Ascending aorta (tissue), 2 donors: ENCODE data around the gene MYLK2. TPM values are rescaled to one million over a fixed set of nuclear protein-coding genes. Genes with fewer than 3 reads are reported as not detected.

Experiments
- DNase-seq, 2 donors: peaks; one replicate each; pipeline ENCODE4 v3.0.0-alpha.2; 2019; ENCODE audit warnings: low spot score in 2 of 2
- H3K27ac ChIP-seq, 2 donors: fragments of 200-600 bp; sonication (generic); one replicate each; pipeline ENCODE4 v1.5.1; 2016 to 2017; ENCODE audit warnings: mild to moderate bottlenecking in 1 of 2
- H3K27me3 ChIP-seq: fragments of 200-600 bp; sonication (generic); one replicate; pipeline ENCODE4 v1.5.1; 2017
- H3K36me3 ChIP-seq, 2 donors: fragments of 200-600 bp; sonication (generic); one replicate each; pipeline ENCODE4 v1.5.1; 2016
- H3K4me1 ChIP-seq, 2 donors: fragments of 200-600 bp; sonication (generic); one replicate each; pipeline ENCODE4 v1.5.1; 2016 to 2017; ENCODE audit warnings: mild to moderate bottlenecking in 1 of 2
- H3K4me3 ChIP-seq, 2 donors: fragments of 200-600 bp; sonication (generic); one replicate each; pipeline ENCODE4 v1.5.1; 2016 to 2017; ENCODE audit warnings: mild to moderate bottlenecking in 1 of 2
- H3K9me3 ChIP-seq, 2 donors: fragments of 200-600 bp; sonication (generic); one replicate each; pipeline ENCODE4 v1.5.1; 2016
- intact Hi-C: fragments of 100-400 bp; cut with DNase I; formaldehyde crosslinking; loops from one replicate; pipeline ENCODE4 v1.15.1; 2023
- total RNA-seq: library from RNA; depleted of rRNA; stranded (reverse); fragments of >200 nt; gene quantifications from one replicate; pipeline ENCODE4 v1.1.0, GENCODE V29; 2016
- TF ChIP-seq, protein P1 (sequence below), 3 experiments: fragments of 200-600 bp in 2 of 3; fragments of 450-650 bp in 1 of 3; sonication (generic) in 2 of 3; IDR thresholded peaks; one replicate each; pipeline ENCODE4 v1.5.1; 2016 to 2019; ENCODE audit warnings: antibody characterized with exemption in 3 of 3, mild to moderate bottlenecking in 1 of 3, moderate library complexity in 1 of 3

Gene MYLK2
- not detected for total RNA-seq

DNA sequence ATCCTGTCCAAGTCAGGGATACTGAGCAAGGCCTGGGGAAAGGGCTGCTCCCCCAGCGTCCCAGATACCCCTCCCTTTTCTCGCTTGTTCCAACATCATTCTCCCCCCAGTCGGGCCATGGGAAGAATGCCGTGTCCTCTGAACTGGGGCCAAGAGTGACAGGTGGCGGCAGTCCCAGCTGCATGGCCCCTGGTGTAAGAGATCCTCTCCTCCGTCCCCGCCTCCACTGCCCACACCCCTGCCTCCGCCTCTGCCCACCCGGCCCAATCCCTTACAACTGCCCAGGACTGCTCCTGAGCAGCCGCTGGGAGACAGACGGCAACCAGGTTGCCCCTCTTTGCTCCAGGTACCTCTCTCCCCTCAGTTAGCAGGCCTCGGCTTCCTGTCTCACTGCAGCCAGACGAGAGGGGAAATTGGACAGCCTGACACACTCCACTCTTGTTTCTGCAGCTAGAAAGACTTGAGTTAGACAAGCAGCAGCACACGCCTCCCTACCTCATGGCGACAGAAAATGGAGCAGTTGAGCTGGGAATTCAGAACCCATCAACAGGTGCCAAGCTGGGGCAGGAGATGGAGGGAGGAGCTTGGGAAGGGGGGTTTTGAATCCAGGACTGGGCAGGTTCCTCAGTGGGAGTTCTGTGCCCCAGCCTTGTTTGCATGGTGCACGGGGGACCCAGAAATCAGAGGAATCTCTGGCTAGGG, at the start of gene MYLK2:
TSS of gene MYLK2 (plus strand) at position 274 of the 702 bp plus-strand sequence. CDS start at position 499, 225 bp downstream.
- intact Hi-C loops: loop anchor here (5.0 kb wide), 1 partner anchor 157 kb away; no protein-coding TSS in a partner anchor
- H3K4me1 ChIP-seq: peaks cover 14 to 45% of the 10 kb centered on the region in 2 donors
- TF ChIP-seq, protein P1, sequence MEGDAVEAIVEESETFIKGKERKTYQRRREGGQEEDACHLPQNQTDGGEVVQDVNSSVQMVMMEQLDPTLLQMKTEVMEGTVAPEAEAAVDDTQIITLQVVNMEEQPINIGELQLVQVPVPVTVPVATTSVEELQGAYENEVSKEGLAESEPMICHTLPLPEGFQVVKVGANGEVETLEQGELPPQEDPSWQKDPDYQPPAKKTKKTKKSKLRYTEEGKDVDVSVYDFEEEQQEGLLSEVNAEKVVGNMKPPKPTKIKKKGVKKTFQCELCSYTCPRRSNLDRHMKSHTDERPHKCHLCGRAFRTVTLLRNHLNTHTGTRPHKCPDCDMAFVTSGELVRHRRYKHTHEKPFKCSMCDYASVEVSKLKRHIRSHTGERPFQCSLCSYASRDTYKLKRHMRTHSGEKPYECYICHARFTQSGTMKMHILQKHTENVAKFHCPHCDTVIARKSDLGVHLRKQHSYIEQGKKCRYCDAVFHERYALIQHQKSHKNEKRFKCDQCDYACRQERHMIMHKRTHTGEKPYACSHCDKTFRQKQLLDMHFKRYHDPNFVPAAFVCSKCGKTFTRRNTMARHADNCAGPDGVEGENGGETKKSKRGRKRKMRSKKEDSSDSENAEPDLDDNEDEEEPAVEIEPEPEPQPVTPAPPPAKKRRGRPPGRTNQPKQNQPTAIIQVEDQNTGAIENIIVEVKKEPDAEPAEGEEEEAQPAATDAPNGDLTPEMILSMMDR (IDR thresholded peaks at IDR 0.05): no peak
- no peaks in the 10 kb centered on the region for H3K36me3 ChIP-seq
- no peaks in the 10 kb centered on the region for H3K27me3 ChIP-seq
- DNase-seq: peak in 1 of 2 donors; percentile 64
- no peak within 1 kb of the TSS for H3K4me3 ChIP-seq
- peak within 1 kb of the TSS; percentile 21 to 23 for H3K27ac ChIP-seq
- H3K9me3 ChIP-seq: no peaks in the 10 kb centered on the region

DNA sequence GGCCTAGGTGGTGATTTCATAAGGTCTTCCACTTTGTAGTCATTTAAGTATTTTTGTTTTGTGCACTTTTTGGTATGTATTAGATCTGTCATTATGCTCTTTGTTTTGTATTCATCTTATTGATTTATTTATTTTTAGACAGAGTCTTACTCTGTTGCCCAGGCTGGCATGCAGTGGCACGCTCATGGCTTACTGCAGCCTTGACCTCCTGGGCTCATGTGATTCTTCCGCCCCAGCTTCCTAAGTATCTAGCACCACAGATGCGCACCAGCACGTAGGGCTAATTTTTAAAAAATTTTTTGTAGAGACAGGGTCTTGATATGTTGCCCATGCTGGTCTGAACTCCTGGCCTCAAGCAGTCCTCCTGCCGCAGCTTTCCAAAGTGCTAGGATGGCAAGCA, 49.5 kb upstream of the MYLK2 start:
- peaks cover 0 to 5% of the 10 kb centered on the region in 2 donors for H3K4me1 ChIP-seq
- TF ChIP-seq, protein P1 (IDR thresholded peaks at IDR 0.05): no peak

DNA sequence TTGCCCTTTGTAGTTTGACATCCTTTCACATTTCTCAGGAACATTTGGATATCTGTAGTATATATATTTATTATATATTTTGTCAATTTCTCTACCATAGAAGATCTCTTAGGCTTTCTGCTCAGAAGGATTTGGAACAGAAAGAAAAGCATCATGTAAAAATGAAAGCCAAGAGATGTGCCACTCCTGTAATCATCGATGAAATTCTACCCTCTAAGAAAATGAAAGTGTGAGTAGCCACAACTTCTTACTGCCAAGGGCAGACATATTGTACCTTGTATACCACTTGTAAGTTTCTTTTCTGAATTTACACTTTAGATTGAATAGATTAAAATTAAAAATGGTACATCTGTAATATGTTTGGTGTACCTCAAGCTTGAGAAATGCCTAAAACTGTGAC, 48.9 kb upstream of the MYLK2 start:
- H3K4me3 ChIP-seq: peak overlapping the region in 1 of 2 donors; percentile 46
- TF ChIP-seq, protein P1 (IDR thresholded peaks at IDR 0.05): no peak

More for the DNA sequence above, 49.5 kb upstream of the MYLK2 start:
- Histone ChIP-seq H3K9me3 (no peaks in the 10 kb centered on the region), H3K36me3 (no peaks in the 10 kb centered on the region), H3K27ac (peak overlapping the region in 1 of 2 donors; percentile 14), H3K4me3 (no peak overlapping the region), H3K27me3 (no peaks in the 10 kb centered on the region)
- intact Hi-C loops: no loop called here
- no peak for DNase-seq

DNA sequence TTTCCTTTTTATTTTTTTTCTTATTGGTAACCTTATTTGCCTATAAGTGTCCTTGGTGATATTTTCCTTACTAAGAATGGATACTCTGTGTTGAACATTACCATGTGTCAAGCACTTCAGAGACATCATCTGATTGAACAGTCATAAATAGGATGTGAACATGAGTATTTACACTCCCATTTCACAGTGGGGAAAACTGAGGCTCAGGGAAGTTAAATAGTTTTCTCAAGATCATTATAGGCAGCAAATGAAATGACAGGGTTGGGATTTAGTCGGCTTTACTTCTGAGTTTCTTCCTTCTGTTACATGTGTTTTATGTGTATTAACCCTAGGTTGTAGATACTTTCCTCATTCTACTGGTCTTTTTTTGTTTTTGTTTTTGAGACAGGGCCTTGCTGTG, 44.7 kb upstream of the MYLK2 start:
- Histone ChIP-seq H3K9me3 (no peaks in the 10 kb centered on the region), H3K36me3 (no peaks in the 10 kb centered on the region), H3K27ac (no peak overlapping the region), H3K27me3 (no peaks in the 10 kb centered on the region), H3K4me3 (no peak overlapping the region), H3K4me1 (peaks cover 0 to 5% of the 10 kb centered on the region in 2 donors)
- no peak for DNase-seq
- intact Hi-C loops: no loop called here
- TF ChIP-seq, protein P1 (IDR thresholded peaks at IDR 0.05): no peak

More for the DNA sequence above, 48.9 kb upstream of the MYLK2 start:
- H3K4me1 ChIP-seq: peaks cover 0 to 5% of the 10 kb centered on the region in 2 donors
- intact Hi-C loops: no loop called here
- no peak for DNase-seq
- no peaks in the 10 kb centered on the region for H3K9me3 ChIP-seq
- H3K27ac ChIP-seq: peak overlapping the region in 1 of 2 donors; percentile 14
- no peaks in the 10 kb centered on the region for H3K36me3 ChIP-seq
- no peaks in the 10 kb centered on the region for H3K27me3 ChIP-seq

DNA sequence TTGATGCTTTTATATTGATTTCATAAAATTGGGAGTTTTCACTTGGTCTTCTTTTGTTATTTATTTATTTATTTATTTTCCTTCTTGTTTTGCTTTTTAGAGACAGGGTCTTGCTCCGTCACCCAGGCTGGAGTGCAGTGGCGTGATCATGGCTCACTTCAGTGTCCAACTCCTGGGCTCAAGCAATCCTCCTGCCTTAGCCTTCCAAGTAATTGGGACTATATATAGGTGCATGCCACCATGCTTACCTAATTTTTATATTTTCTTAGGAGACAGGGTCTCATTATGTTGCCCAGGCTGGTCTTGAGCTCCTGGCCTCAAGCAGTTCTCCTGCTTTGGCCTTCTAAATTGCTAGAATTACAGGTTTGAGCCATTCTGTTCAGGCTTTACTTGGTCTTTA, 38.3 kb upstream of the MYLK2 start:
- TF ChIP-seq, protein P1 (IDR thresholded peaks at IDR 0.05): no peak
- Histone ChIP-seq H3K27ac (no peak overlapping the region), H3K4me3 (no peak overlapping the region), H3K9me3 (no peaks in the 10 kb centered on the region), H3K4me1 (no peaks in the 10 kb centered on the region), H3K36me3 (no peaks in the 10 kb centered on the region), H3K27me3 (no peaks in the 10 kb centered on the region)
- no peak for DNase-seq
- intact Hi-C loops: no loop called here
